ENCODE measurements around the gene CSF1R. TPM values are rescaled to one million over a fixed set of nuclear protein-coding genes. Genes with fewer than 3 reads are reported as not detected.

The CSF1R gene
- total and polyA plus RNA-seq, 2 of the 4 experiments (the other 2 are of a cell fraction) = 0.14 to 0.36 TPM

GRCh38 chr5:150015415-150015814 lies 70.9 kb downstream of the CSF1R start:
- POLR2A ChIA-PET (ENCODE audit: unreplicated experiment) = no interaction called here
- dilution Hi-C loops (cut with HindIII; ENCODE audit: low sequenced_read_pairs, unreplicated experiment) = no loop called here
- Histone ChIP-seq H3K56ac (ENCODE audit: extremely low read depth, insufficient read depth, low read length) (no peak overlapping the region), H4K91ac (ENCODE audit: insufficient read depth, low read depth, low read length) (no peak overlapping the region), H3K27ac (ENCODE audit: insufficient read depth, low read length) (no peak overlapping the region), H2BK15ac (ENCODE audit: low read depth, low read length) (no peak overlapping the region), H3K4me1 (ENCODE audit: control insufficient read depth, insufficient read depth, low read length) (no peaks in the 10 kb centered on the region), H3K36me3 (ENCODE audit: control insufficient read depth, insufficient read depth, low read length) (peaks cover 43% of the 10 kb centered on the region), H2AK9ac (replicated peaks; ENCODE audit: low read depth, low read length, poor library complexity) (no peak overlapping the region), H3K9me1 (ENCODE audit: insufficient read depth, low read length) (peaks cover 7% of the 10 kb centered on the region), H2BK20ac (ENCODE audit: low read depth, low read length) (no peak overlapping the region), H3K23ac (ENCODE audit: low read depth, low read length) (no peak overlapping the region), H3K18ac (ENCODE audit: low read depth, low read length) (no peak overlapping the region), H2AFZ (replicated peaks; ENCODE audit: low read length, poor library complexity) (no peak overlapping the region), H4K8ac (ENCODE audit: low read depth in 2 of 2, low read length in 2 of 2) (no peak overlapping the region), H3K4ac (ENCODE audit: low read depth, low read length) (no peak overlapping the region), H3K14ac (replicated peaks; ENCODE audit: low read depth, low read length) (no peak overlapping the region), H4K5ac (ENCODE audit: low read depth, low read length) (no peak overlapping the region), H4K20me1 (ENCODE audit: insufficient read depth, low read length) (peaks cover 3% of the 10 kb centered on the region; the same call in 1 of the 2 replicates), H3K4me2 (ENCODE audit: low read depth, low read length) (no peak overlapping the region), H3K9ac (ENCODE audit: low read depth, low read length) (no peak overlapping the region), H2AK5ac (ENCODE audit: low read depth, low read length) (no peak overlapping the region), H3K9me3 (ENCODE audit: control insufficient read depth, insufficient read depth, low read length) (peaks cover 13% of the 10 kb centered on the region), H3K4me3 (ENCODE audit: insufficient read depth, low read depth, low read length) (no peak overlapping the region), H3K79me1 (ENCODE audit: low read depth in 1 of 2, low read length in 2 of 2) (peaks cover 37 to 46% of the 10 kb centered on the region in 2 experiments), H2BK5ac (ENCODE audit: low read depth, low read length, poor library complexity, severe bottlenecking) (no peak overlapping the region), H2BK120ac (ENCODE audit: low read depth, low read length) (no peak overlapping the region), H3K27me3 (ENCODE audit: control insufficient read depth, insufficient read depth, low read length) (no peaks in the 10 kb centered on the region)
- WGBS, 2 experiments (ENCODE audit: extremely low coverage in 2 of 2, insufficient read length in 1 of 2) = no CpG with 5 or more reads among the region's 3 CpGs
- CTCF ChIA-PET = interaction anchor here (0.6 kb wide), 1 partner anchor 51 kb away, joined by 3 read pairs; no protein-coding TSS in a partner anchor
- intact Hi-C loops (cut with micrococcal nuclease) = no loop called here
- ATAC-seq (ENCODE audit: low read depth) (no peak), DNase-seq (no peak)
- no TSS peak for BruUV-seq (replicated peaks)
- TF ChIP-seq, protein P1, sequence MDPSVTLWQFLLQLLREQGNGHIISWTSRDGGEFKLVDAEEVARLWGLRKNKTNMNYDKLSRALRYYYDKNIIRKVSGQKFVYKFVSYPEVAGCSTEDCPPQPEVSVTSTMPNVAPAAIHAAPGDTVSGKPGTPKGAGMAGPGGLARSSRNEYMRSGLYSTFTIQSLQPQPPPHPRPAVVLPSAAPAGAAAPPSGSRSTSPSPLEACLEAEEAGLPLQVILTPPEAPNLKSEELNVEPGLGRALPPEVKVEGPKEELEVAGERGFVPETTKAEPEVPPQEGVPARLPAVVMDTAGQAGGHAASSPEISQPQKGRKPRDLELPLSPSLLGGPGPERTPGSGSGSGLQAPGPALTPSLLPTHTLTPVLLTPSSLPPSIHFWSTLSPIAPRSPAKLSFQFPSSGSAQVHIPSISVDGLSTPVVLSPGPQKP (IDR thresholded peaks at IDR 0.05; ENCODE audit: borderline replicate concordance, low read depth, low read length) = no peak
- TF ChIP-seq RAD21 (IDR thresholded peaks at IDR 0.05; ENCODE audit: low read length) (no peak), BHLHE40 (IDR thresholded peaks at IDR 0.05; ENCODE audit: low read depth, low read length) (no peak), MXI1 (IDR thresholded peaks at IDR 0.05; ENCODE audit: borderline replicate concordance, low read depth, low read length) (no peak), MAFK (IDR thresholded peaks at IDR 0.05; ENCODE audit: low read depth, low read length) (no peak), CEBPB (IDR thresholded peaks at IDR 0.05; ENCODE audit: low read depth, low read length) (no peak), FOS (IDR thresholded peaks at IDR 0.05; ENCODE audit: low read depth, low read length) (no peak), SMC3 (IDR thresholded peaks at IDR 0.05; ENCODE audit: low read depth, low read length) (no peak), POLR2A (IDR thresholded peaks at IDR 0.05; ENCODE audit: low read depth, low read length) (no peak), NFE2L2 (IDR thresholded peaks at IDR 0.05; ENCODE audit: low read depth, low read length) (no peak)
- TF ChIP-seq, protein P2, sequence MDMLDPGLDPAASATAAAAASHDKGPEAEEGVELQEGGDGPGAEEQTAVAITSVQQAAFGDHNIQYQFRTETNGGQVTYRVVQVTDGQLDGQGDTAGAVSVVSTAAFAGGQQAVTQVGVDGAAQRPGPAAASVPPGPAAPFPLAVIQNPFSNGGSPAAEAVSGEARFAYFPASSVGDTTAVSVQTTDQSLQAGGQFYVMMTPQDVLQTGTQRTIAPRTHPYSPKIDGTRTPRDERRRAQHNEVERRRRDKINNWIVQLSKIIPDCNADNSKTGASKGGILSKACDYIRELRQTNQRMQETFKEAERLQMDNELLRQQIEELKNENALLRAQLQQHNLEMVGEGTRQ (IDR thresholded peaks at IDR 0.05; ENCODE audit: low read depth, low read length) = no peak
- TF ChIP-seq, protein P3, sequence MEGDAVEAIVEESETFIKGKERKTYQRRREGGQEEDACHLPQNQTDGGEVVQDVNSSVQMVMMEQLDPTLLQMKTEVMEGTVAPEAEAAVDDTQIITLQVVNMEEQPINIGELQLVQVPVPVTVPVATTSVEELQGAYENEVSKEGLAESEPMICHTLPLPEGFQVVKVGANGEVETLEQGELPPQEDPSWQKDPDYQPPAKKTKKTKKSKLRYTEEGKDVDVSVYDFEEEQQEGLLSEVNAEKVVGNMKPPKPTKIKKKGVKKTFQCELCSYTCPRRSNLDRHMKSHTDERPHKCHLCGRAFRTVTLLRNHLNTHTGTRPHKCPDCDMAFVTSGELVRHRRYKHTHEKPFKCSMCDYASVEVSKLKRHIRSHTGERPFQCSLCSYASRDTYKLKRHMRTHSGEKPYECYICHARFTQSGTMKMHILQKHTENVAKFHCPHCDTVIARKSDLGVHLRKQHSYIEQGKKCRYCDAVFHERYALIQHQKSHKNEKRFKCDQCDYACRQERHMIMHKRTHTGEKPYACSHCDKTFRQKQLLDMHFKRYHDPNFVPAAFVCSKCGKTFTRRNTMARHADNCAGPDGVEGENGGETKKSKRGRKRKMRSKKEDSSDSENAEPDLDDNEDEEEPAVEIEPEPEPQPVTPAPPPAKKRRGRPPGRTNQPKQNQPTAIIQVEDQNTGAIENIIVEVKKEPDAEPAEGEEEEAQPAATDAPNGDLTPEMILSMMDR (conservative IDR thresholded peaks at IDR 0.05; ENCODE audit: low read depth, low read length) = no peak
- in situ Hi-C loops (cut with MboI; ENCODE audit: low sequenced_read_pairs) = no loop called here
